Measurements from ENCODE around the gene PCNX2.

The PCNX2 gene

DNA sequence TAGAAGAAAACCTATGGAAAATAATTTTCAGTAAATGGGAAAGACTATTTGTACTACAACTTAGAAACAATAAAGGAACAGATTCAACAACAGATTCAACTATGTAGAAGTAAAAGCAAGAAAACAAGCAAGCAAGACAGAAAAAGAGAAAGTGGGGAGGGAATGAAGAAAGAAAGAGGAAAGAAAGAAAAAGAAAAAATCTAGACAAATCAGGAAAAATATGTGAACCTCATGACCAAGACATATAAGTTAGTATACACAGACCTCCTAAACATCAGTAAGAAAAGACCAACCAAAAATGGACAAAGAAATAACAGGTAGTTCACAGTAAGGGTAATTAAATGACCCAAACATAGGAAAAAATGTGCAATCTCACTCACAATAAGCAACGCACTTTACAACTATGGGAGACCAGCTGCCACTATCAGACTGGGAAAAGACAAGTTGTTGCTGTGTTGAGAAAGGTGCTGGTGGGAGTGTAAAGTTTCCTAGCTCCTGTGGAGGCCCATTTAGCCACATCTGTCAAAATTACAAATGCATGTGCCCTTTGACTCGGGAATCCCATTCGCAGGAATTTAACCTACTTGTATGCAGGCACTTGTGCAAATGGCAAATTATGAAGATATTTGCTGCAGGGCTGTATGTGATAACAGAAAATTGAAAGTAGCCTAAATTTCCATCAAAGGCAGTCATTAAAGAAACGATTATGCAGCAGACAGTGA is 18.1 kb upstream of the PCNX2 start:
- Histone ChIP-seq H3K4me2 (ENCODE audit: low read length) (no peak overlapping the region), H3K27me3 (ENCODE audit: control insufficient read depth, insufficient read depth, low read length) (peaks cover 9% of the 10 kb centered on the region), H3K4me3 (ENCODE audit: low read length) (no peak overlapping the region), H3K9ac (ENCODE audit: low read depth, low read length) (no peak overlapping the region), H3K9me3 (replicated peaks; ENCODE audit: low read length) (no peaks in the 10 kb centered on the region), H3K4me1 (ENCODE audit: control insufficient read depth, insufficient read depth, low read length) (no peaks in the 10 kb centered on the region), H3K36me3 (ENCODE audit: insufficient read depth, low read length) (no peaks in the 10 kb centered on the region)

DNA sequence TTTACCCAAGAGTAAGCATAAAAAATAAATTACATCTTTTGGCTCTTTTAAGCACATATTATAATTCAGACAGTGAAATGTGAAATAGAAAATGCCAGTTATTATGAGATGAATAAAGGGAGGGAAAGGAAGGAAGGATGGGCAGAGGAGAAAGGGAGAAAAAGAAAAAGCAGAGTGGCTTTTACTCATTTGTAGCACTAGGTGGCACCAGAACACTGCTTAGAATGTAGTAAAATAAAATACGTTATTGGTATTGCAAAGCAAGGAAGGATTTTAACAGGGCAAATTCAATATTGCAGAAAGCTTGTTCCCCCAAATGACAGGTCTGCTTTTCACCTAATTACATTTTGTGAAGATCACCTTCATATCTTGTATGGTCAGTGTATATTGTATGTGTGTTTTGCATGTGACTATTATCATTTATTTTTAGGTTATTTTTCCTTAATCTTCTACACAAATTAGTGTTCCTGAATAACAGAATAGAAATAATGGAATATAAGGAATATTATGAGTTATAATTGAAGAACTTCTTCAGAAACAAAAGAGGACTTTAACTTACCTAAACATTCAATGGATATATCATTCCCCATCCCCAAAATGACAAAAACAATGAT is 9.1 kb upstream of the PCNX2 start:
- no peaks in the 10 kb centered on the region for H3K9me3 ChIP-seq (replicated peaks; ENCODE audit: low read length)
- no peaks in the 10 kb centered on the region for H3K36me3 ChIP-seq (ENCODE audit: insufficient read depth, low read length)
- H3K27me3 ChIP-seq (ENCODE audit: control insufficient read depth, insufficient read depth, low read length): peaks cover 3% of the 10 kb centered on the region
- H3K9ac ChIP-seq (ENCODE audit: low read depth, low read length): no peak overlapping the region
- H3K4me3 ChIP-seq (ENCODE audit: low read length): no peak overlapping the region
- H3K4me2 ChIP-seq (ENCODE audit: low read length): no peak overlapping the region
- H3K4me1 ChIP-seq (ENCODE audit: control insufficient read depth, insufficient read depth, low read length): no peaks in the 10 kb centered on the region

DNA sequence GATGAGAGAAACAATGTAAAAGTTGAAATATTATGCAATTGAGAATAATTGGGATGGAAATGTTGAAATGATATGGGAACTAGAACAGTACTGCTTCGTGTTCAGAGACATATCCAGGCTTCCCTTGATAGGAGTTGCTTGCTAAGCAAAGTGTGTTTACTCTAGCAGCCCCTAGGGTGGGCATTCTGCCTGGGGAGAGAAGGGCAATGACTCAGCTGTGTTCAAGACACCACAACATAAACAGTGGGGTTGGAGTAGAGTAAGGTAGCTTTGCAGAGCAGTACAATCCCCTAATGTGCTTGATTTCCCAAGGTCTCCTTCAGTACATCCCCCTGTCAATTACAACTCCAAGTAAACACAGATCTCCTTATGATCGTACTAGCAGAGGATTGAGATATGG is 4.8 kb upstream of the PCNX2 start:
- no peaks in the 10 kb centered on the region for H3K9me3 ChIP-seq (replicated peaks; ENCODE audit: low read length)
- H3K4me1 ChIP-seq (ENCODE audit: control insufficient read depth, insufficient read depth, low read length): peaks cover 4% of the 10 kb centered on the region
- no peaks in the 10 kb centered on the region for H3K36me3 ChIP-seq (ENCODE audit: insufficient read depth, low read length)
- H3K9ac ChIP-seq (ENCODE audit: low read depth, low read length): no peak overlapping the region
- peaks cover 3% of the 10 kb centered on the region for H3K27me3 ChIP-seq (ENCODE audit: control insufficient read depth, insufficient read depth, low read length)
- H3K4me3 ChIP-seq (ENCODE audit: low read length): no peak overlapping the region
- H3K4me2 ChIP-seq (ENCODE audit: low read length): no peak overlapping the region

DNA sequence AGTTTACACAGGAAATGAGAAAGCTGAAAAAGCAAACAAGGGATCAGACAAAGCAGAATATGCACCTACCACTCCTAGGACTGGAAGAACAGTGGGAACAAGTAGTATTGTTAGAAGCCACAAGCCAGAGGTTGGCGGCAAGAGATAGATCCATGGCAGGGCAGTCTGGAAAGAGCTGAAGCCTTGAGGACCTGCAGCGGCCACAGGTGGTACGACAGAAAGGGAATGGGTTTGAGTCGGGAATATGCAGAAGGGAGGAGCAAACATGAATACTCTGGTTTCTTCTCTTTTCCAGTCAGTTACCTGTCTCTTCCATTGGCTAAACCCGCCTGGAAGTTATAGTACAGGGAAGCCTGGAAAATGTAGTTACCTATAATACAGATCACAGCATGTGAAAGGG is 3.9 kb upstream of the PCNX2 start:
- H3K4me1 ChIP-seq (ENCODE audit: control insufficient read depth, insufficient read depth, low read length): peaks cover 9% of the 10 kb centered on the region

DNA sequence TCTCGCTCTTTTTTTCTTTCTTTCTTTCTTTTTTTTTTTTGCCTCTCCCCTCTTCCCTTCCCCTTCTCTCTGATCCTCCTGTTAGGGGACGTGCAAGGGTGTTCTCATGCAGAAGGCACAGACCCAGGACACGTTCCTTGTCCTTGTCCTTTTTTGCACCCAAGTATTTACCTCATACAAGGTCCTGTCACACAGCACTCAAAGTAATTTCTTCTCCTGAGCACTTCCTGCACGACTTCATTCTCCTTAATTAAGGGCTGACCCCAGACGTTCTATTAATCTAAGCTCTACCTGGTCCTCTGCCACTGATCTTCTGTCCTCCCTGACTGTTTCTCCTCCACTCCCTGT is 424 bp upstream of the PCNX2 start:
- peak overlapping the region; percentile 95 for H3K4me2 ChIP-seq (ENCODE audit: low read length)
- H3K4me1 ChIP-seq (ENCODE audit: control insufficient read depth, insufficient read depth, low read length): peaks cover 20% of the 10 kb centered on the region
- H3K36me3 ChIP-seq (ENCODE audit: insufficient read depth, low read length): no peaks in the 10 kb centered on the region
- H3K4me3 ChIP-seq (ENCODE audit: low read length): peak overlapping the region; percentile 87
- peak overlapping the region; percentile 80 for H3K9ac ChIP-seq (ENCODE audit: low read depth, low read length)
- no peaks in the 10 kb centered on the region for H3K9me3 ChIP-seq (replicated peaks; ENCODE audit: low read length)
- peaks cover 3% of the 10 kb centered on the region for H3K27me3 ChIP-seq (ENCODE audit: control insufficient read depth, insufficient read depth, low read length)

More for the DNA sequence above, 3.9 kb upstream of the PCNX2 start:
- H3K9me3 ChIP-seq (replicated peaks; ENCODE audit: low read length): no peaks in the 10 kb centered on the region
- H3K36me3 ChIP-seq (ENCODE audit: insufficient read depth, low read length): no peaks in the 10 kb centered on the region
- no peak overlapping the region for H3K4me3 ChIP-seq (ENCODE audit: low read length)
- H3K27me3 ChIP-seq (ENCODE audit: control insufficient read depth, insufficient read depth, low read length): peaks cover 3% of the 10 kb centered on the region
- H3K4me2 ChIP-seq (ENCODE audit: low read length): no peak overlapping the region
- H3K9ac ChIP-seq (ENCODE audit: low read depth, low read length): no peak overlapping the region

DNA sequence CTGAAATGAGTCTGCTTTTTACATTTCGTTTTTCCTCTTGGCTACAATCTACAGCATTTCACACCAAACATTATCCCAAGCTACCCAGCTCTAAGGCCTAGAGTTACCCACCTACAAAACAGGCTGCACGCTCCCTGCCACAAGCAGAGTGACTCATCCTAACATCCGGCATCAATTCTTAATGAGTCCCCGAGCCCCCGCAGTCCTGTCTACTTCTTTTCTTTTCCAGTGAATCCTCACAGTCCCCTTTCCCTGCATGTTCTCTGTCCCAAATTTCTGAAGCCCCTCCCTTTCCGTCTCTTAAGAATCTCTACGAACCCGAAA is 650 bp downstream of the PCNX2 start:
- H3K36me3 ChIP-seq (ENCODE audit: insufficient read depth, low read length): no peaks in the 10 kb centered on the region
- peaks cover 20% of the 10 kb centered on the region for H3K4me1 ChIP-seq (ENCODE audit: control insufficient read depth, insufficient read depth, low read length)
- no peaks in the 10 kb centered on the region for H3K9me3 ChIP-seq (replicated peaks; ENCODE audit: low read length)
- no peaks in the 10 kb centered on the region for H3K27me3 ChIP-seq (ENCODE audit: control insufficient read depth, insufficient read depth, low read length)
- peak overlapping the region; percentile 95 for H3K4me2 ChIP-seq (ENCODE audit: low read length)
- H3K4me3 ChIP-seq (ENCODE audit: low read length): peak overlapping the region; percentile 87
- peak overlapping the region; percentile 80 for H3K9ac ChIP-seq (ENCODE audit: low read depth, low read length)

DNA sequence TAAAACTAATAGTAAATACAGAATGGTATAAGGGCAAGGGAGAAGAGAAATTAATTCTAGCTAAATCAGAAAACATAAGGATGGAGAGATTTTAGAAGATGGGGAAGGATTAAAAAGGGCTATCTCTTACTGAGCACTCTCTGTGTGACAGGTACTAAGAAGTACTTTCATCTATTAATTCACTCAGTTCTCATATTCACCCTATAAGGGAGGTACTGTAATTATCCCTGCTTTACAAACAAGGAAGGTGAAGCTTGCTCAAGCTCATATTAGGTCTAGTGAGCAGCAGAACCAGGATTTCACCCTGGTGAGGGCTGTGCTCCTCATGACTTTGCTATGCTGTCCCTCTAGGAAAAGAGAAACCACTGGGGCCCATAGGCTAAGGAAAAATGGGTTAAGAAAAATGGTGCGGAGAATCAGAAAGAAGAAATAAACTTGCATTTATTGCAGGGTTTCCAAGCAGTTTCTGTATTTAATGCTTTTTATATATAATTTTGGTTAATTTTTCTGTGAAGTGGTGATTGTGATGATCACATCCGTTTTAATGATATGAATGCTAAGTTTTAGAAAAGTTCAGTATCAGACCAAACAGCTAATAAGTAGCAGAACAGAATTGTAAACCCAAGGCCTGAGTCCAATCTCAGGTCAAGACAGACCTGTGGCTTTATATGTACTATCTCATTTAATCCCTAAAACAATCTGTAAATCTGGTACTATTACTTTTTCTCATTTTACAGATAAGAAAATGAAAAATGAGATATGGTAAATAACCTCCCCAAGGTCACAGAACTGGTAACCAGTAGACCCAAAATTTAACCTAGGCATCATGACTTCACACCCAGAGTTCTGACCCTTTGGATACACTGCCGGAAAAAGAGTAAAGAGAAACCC is 1.7 kb downstream of the PCNX2 start:
- Histone ChIP-seq H3K36me3 (ENCODE audit: insufficient read depth, low read length) (no peaks in the 10 kb centered on the region), H3K9ac (ENCODE audit: low read depth, low read length) (no peak overlapping the region), H3K9me3 (replicated peaks; ENCODE audit: low read length) (no peaks in the 10 kb centered on the region), H3K27me3 (ENCODE audit: control insufficient read depth, insufficient read depth, low read length) (no peaks in the 10 kb centered on the region), H3K4me3 (ENCODE audit: low read length) (no peak overlapping the region), H3K4me2 (ENCODE audit: low read length) (peak overlapping the region; percentile 95), H3K4me1 (ENCODE audit: control insufficient read depth, insufficient read depth, low read length) (peaks cover 20% of the 10 kb centered on the region)

DNA sequence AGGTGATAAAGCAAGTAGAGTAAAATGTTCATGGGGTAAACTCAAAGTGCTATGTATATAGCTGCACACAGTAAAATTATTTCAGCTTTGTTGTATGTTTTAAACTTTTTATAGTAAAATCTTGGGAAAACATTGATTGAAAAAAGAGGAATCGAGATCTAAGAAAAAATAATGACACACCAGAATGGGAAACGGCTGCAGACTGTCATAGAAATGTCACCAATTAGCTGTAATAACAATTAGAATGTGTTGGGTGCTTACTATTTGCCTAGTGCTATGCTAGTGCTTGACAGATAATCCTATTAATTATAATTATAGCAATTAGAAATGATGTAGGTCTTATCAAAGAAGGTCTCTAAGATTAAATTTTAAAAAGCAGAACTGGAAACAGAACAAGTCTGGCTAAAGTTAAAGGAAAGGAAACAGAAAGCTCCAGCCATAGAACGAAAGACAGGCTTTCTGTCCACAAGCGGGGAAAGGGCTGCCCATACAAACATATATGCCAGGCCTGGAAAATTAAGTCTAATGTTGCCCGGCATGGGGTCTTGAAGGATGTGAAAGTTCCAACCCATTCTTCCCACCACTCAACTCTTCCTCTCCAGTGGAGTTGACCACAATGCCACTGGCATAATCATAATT is 5.0 kb downstream of the PCNX2 start:
- no peaks in the 10 kb centered on the region for H3K9me3 ChIP-seq (replicated peaks; ENCODE audit: low read length)
- H3K27me3 ChIP-seq (ENCODE audit: control insufficient read depth, insufficient read depth, low read length): no peaks in the 10 kb centered on the region
- no peak overlapping the region for H3K4me3 ChIP-seq (ENCODE audit: low read length)
- no peaks in the 10 kb centered on the region for H3K36me3 ChIP-seq (ENCODE audit: insufficient read depth, low read length)
- no peak overlapping the region for H3K9ac ChIP-seq (ENCODE audit: low read depth, low read length)
- no peak overlapping the region for H3K4me2 ChIP-seq (ENCODE audit: low read length)
- peaks cover 16% of the 10 kb centered on the region for H3K4me1 ChIP-seq (ENCODE audit: control insufficient read depth, insufficient read depth, low read length)

DNA sequence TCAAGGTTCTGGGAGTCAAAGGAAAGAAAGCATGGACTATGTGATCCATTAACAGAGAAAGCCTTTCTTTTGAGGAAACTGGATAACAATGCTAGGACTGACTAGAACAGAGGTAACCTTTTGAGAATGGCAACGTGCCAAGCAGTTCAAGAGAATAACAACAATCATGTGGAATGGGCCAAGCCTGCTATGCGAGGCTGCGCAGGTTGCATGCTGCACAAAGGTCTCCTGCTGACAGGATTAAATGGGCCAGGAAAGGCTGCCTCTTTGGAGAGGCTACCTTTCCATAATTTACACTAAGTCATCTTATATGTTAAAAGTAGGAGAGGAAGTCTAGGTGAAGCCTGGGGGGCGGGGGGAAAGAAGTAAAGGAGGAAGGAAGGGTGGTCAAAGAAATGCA is 5.8 kb downstream of the PCNX2 start:
- Histone ChIP-seq H3K9ac (ENCODE audit: low read depth, low read length) (no peak overlapping the region), H3K4me3 (ENCODE audit: low read length) (no peak overlapping the region), H3K27me3 (ENCODE audit: control insufficient read depth, insufficient read depth, low read length) (no peaks in the 10 kb centered on the region), H3K9me3 (replicated peaks; ENCODE audit: low read length) (no peaks in the 10 kb centered on the region), H3K4me2 (ENCODE audit: low read length) (no peak overlapping the region), H3K36me3 (ENCODE audit: insufficient read depth, low read length) (no peaks in the 10 kb centered on the region), H3K4me1 (ENCODE audit: control insufficient read depth, insufficient read depth, low read length) (peaks cover 14% of the 10 kb centered on the region)

DNA sequence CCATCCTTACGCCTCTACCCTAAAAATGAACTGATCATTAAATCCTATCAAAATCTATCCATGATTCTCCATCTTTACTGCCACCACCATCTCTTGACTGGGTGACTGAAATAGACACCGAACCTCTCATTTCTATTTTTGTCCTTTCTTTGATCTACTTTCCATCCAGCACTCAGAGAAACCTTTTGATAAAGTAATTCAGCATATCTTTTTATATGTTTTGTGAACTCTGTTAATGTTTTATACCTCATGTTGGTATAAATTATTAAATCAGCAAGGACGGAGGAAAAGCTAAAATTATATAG is 13.0 kb downstream of the PCNX2 start:
- no peak overlapping the region for H3K4me3 ChIP-seq (ENCODE audit: low read length)
- no peaks in the 10 kb centered on the region for H3K36me3 ChIP-seq (ENCODE audit: insufficient read depth, low read length)
- H3K27me3 ChIP-seq (ENCODE audit: control insufficient read depth, insufficient read depth, low read length): no peaks in the 10 kb centered on the region
- H3K4me1 ChIP-seq (ENCODE audit: control insufficient read depth, insufficient read depth, low read length): peaks cover 12% of the 10 kb centered on the region
- H3K9me3 ChIP-seq (replicated peaks; ENCODE audit: low read length): no peaks in the 10 kb centered on the region
- no peak overlapping the region for H3K9ac ChIP-seq (ENCODE audit: low read depth, low read length)
- no peak overlapping the region for H3K4me2 ChIP-seq (ENCODE audit: low read length)

DNA sequence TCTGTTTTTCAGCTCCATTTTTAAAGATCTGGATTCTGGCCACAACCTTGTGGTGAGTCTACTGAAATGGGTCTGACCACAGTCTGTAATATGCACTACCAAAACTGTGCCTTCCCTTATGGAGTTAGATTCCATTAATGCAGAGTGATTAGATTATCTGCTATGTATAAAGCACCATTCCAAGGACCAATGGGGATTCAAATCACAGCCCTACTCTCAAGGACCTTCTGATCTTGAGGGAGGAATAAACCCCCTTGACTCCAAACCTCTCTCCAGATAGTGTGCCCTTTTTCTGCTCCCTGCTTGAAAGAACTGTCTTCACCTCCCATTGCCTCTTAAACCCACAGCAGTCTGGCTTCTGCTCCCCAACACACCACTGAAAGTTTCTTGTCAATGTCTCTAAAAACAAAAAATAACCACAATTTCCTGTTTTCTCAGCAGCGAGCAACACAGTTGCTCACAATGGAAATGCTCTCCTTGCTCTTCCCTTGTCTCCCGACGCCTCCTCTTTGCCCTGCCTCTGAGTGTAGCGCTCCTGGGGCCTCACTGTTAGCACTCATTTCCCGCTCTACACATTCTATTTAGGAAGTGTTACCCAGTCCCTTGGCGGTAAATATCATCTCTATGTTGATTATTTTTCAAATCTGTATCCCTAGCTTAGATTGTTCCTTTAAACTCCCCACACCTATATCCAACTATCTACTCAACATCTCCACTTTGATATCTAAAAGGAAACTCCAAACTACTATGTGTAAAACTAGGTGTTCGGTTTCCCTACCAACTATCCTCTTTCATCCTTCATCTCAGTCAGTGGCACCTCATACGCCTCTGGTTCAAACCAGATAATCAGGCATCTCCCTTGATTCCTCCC is 13.6 kb downstream of the PCNX2 start:
- Histone ChIP-seq H3K27me3 (ENCODE audit: control insufficient read depth, insufficient read depth, low read length) (no peaks in the 10 kb centered on the region), H3K36me3 (ENCODE audit: insufficient read depth, low read length) (no peaks in the 10 kb centered on the region), H3K4me1 (ENCODE audit: control insufficient read depth, insufficient read depth, low read length) (peaks cover 12% of the 10 kb centered on the region), H3K9ac (ENCODE audit: low read depth, low read length) (no peak overlapping the region), H3K4me3 (ENCODE audit: low read length) (no peak overlapping the region), H3K9me3 (replicated peaks; ENCODE audit: low read length) (no peaks in the 10 kb centered on the region), H3K4me2 (ENCODE audit: low read length) (peak overlapping the region; percentile 11)

Measured in skeletal muscle satellite cell (primary cell).